Measurements from ENCODE around the gene LZTR1.
A peak's percentile ranks its signal among the peaks of the same experiment; 100 is the strongest.

LZTR1 gene

GRCh38 chr22:20948450-20948849 is 33.6 kb upstream of the LZTR1 start:
- Histone ChIP-seq H2BK120ac (ENCODE audit: low read depth, low read length) (no peak overlapping the region), H2AFZ (ENCODE audit: low read length) (no peak overlapping the region), H2AK5ac (ENCODE audit: low read depth, low read length) (no peak overlapping the region), H3K36me3 (replicated peaks in 1 of 2; ENCODE audit: control insufficient read depth in 2 of 2, insufficient read depth in 2 of 2, low read length in 2 of 2) (peaks cover 26 to 93% of the 10 kb centered on the region in 2 donors), H3K27me3 (ENCODE audit: control insufficient read depth in 3 of 3, insufficient read depth in 3 of 3, low read depth in 1 of 3, low read length in 3 of 3) (no peaks in the 10 kb centered on the region), H4K91ac (ENCODE audit: low read depth, low read length, poor library complexity) (no peak overlapping the region), H3K23ac (ENCODE audit: low read depth, low read length, poor library complexity) (no peak overlapping the region), H3K27ac (replicated peaks; ENCODE audit: low read length) (no peak overlapping the region), H4K8ac (ENCODE audit: low read depth, low read length) (no peak overlapping the region), H3K14ac (ENCODE audit: low read length) (no peak overlapping the region), H3K4me2 (ENCODE audit: insufficient read depth, low read length, poor library complexity, severe bottlenecking) (no peak overlapping the region), H3K79me1 (ENCODE audit: low read depth, low read length) (peaks cover 2% of the 10 kb centered on the region), H3K9ac (ENCODE audit: low read depth, low read length, poor library complexity) (no peak overlapping the region), H2BK5ac (ENCODE audit: low read length) (no peak overlapping the region), H3K18ac (ENCODE audit: low read length) (no peak overlapping the region), H3K4me1 (ENCODE audit: control insufficient read depth in 2 of 2, insufficient read depth in 1 of 2, low read depth in 1 of 2, low read length in 2 of 2) (no peaks in the 10 kb centered on the region), H2BK15ac (ENCODE audit: low read length) (no peak overlapping the region), H3K4me3 (ENCODE audit: low read length in 2 of 2) (no peak overlapping the region), H3K9me3 (replicated peaks in 1 of 2; ENCODE audit: control insufficient read depth in 2 of 2, insufficient read depth in 1 of 2, low read depth in 1 of 2, low read length in 2 of 2) (no peaks in the 10 kb centered on the region), H2BK12ac (ENCODE audit: low read length) (no peak overlapping the region), H3K4ac (ENCODE audit: low read length) (no peak overlapping the region)
- no CpG with 5 or more reads among the region's 5 CpGs for WGBS, 2 donors (ENCODE audit: extremely low coverage in 2 of 2, insufficient read length in 2 of 2, insufficient replicate concordance in 1 of 2)
- DNase-seq (ENCODE audit: low spot score), result no peak

DNA sequence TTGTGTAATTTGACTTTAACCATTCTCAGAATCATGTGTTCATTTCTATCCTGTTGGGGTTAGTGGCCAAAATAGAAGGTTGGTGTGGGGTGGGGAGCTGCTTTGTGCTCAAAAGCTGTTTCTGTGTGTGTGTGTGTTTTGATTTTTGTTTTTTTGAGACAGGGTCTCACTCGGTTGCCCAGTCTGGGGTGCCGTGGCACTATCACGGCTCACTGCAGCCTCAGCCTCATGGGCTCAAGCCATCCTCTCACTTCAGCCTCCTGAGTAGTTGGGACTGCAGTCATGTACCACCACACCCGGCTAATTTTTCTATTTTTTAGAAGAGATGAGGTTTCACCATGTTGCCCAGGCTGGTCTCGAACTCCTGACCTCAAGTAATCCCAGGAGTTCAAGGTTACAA is 33.1 kb upstream of the LZTR1 start:
- no peak overlapping the region for H2BK5ac ChIP-seq (ENCODE audit: low read length)
- peaks cover 28 to 93% of the 10 kb centered on the region in 2 donors for H3K36me3 ChIP-seq (replicated peaks in 1 of 2; ENCODE audit: control insufficient read depth in 2 of 2, insufficient read depth in 2 of 2, low read length in 2 of 2)
- H2BK15ac ChIP-seq (ENCODE audit: low read length), result no peak overlapping the region
- H3K27me3 ChIP-seq (ENCODE audit: control insufficient read depth in 3 of 3, insufficient read depth in 3 of 3, low read depth in 1 of 3, low read length in 3 of 3), result no peaks in the 10 kb centered on the region
- H2AFZ ChIP-seq (ENCODE audit: low read length), result no peak overlapping the region
- H3K4me3 ChIP-seq (ENCODE audit: low read length in 2 of 2), result no peak overlapping the region
- H2BK12ac ChIP-seq (ENCODE audit: low read length), result no peak overlapping the region
- WGBS, 2 donors (ENCODE audit: extremely low coverage in 2 of 2, insufficient read length in 2 of 2, insufficient replicate concordance in 1 of 2), result no CpG with 5 or more reads among the region's 5 CpGs
- H3K4me1 ChIP-seq (ENCODE audit: control insufficient read depth in 2 of 2, insufficient read depth in 1 of 2, low read depth in 1 of 2, low read length in 2 of 2), result no peaks in the 10 kb centered on the region
- H3K9me3 ChIP-seq (replicated peaks in 1 of 2; ENCODE audit: control insufficient read depth in 2 of 2, insufficient read depth in 1 of 2, low read depth in 1 of 2, low read length in 2 of 2), result no peaks in the 10 kb centered on the region
- no peak overlapping the region for H3K14ac ChIP-seq (ENCODE audit: low read length)
- no peak overlapping the region for H3K4ac ChIP-seq (ENCODE audit: low read length)
- H3K9ac ChIP-seq (ENCODE audit: low read depth, low read length, poor library complexity), result no peak overlapping the region
- H3K79me1 ChIP-seq (ENCODE audit: low read depth, low read length), result peaks cover 2% of the 10 kb centered on the region
- no peak overlapping the region for H4K91ac ChIP-seq (ENCODE audit: low read depth, low read length, poor library complexity)
- H4K8ac ChIP-seq (ENCODE audit: low read depth, low read length), result no peak overlapping the region
- no peak overlapping the region for H2AK5ac ChIP-seq (ENCODE audit: low read depth, low read length)
- H3K4me2 ChIP-seq (ENCODE audit: insufficient read depth, low read length, poor library complexity, severe bottlenecking), result no peak overlapping the region
- DNase-seq (ENCODE audit: low spot score), result no peak
- H3K27ac ChIP-seq (replicated peaks; ENCODE audit: low read length), result no peak overlapping the region
- no peak overlapping the region for H2BK120ac ChIP-seq (ENCODE audit: low read depth, low read length)
- no peak overlapping the region for H3K23ac ChIP-seq (ENCODE audit: low read depth, low read length, poor library complexity)
- no peak overlapping the region for H3K18ac ChIP-seq (ENCODE audit: low read length)

GRCh38 chr22:20949698-20950183 is 32.4 kb upstream of the LZTR1 start:
- Histone ChIP-seq H3K27me3 (ENCODE audit: control insufficient read depth in 3 of 3, insufficient read depth in 3 of 3, low read depth in 1 of 3, low read length in 3 of 3) (no peaks in the 10 kb centered on the region), H2BK5ac (ENCODE audit: low read length) (no peak overlapping the region), H3K9me3 (replicated peaks in 1 of 2; ENCODE audit: control insufficient read depth in 2 of 2, insufficient read depth in 1 of 2, low read depth in 1 of 2, low read length in 2 of 2) (no peaks in the 10 kb centered on the region), H2BK120ac (ENCODE audit: low read depth, low read length) (no peak overlapping the region), H3K79me1 (ENCODE audit: low read depth, low read length) (peaks cover 2% of the 10 kb centered on the region), H3K4me3 (ENCODE audit: low read length in 2 of 2) (no peak overlapping the region), H3K4ac (ENCODE audit: low read length) (no peak overlapping the region), H3K4me1 (ENCODE audit: control insufficient read depth in 2 of 2, insufficient read depth in 1 of 2, low read depth in 1 of 2, low read length in 2 of 2) (no peaks in the 10 kb centered on the region), H2BK12ac (ENCODE audit: low read length) (no peak overlapping the region), H3K36me3 (replicated peaks in 1 of 2; ENCODE audit: control insufficient read depth in 2 of 2, insufficient read depth in 2 of 2, low read length in 2 of 2) (peaks cover 28 to 94% of the 10 kb centered on the region in 2 donors), H2AK5ac (ENCODE audit: low read depth, low read length) (no peak overlapping the region), H3K4me2 (ENCODE audit: insufficient read depth, low read length, poor library complexity, severe bottlenecking) (no peak overlapping the region), H4K91ac (ENCODE audit: low read depth, low read length, poor library complexity) (no peak overlapping the region), H3K9ac (ENCODE audit: low read depth, low read length, poor library complexity) (no peak overlapping the region), H3K23ac (ENCODE audit: low read depth, low read length, poor library complexity) (peak overlapping the region; percentile 6), H3K27ac (replicated peaks; ENCODE audit: low read length) (no peak overlapping the region), H4K8ac (ENCODE audit: low read depth, low read length) (no peak overlapping the region), H3K18ac (ENCODE audit: low read length) (no peak overlapping the region), H2BK15ac (ENCODE audit: low read length) (no peak overlapping the region), H2AFZ (ENCODE audit: low read length) (no peak overlapping the region), H3K14ac (ENCODE audit: low read length) (no peak overlapping the region)
- no peak for DNase-seq (ENCODE audit: low spot score)
- WGBS, 2 donors (ENCODE audit: extremely low coverage in 2 of 2, insufficient read length in 2 of 2, insufficient replicate concordance in 1 of 2), result no CpG with 5 or more reads among the region's 13 CpGs

- H4K91ac ChIP-seq (ENCODE audit: low read depth, low read length, poor library complexity), result no peak overlapping the region
- H3K23ac ChIP-seq (ENCODE audit: low read depth, low read length, poor library complexity), result no peak overlapping the region
- no peak overlapping the region for H2BK15ac ChIP-seq (ENCODE audit: low read length)
- no peak overlapping the region for H3K9ac ChIP-seq (ENCODE audit: low read depth, low read length, poor library complexity)
- H3K4ac ChIP-seq (ENCODE audit: low read length), result no peak overlapping the region
- H4K8ac ChIP-seq (ENCODE audit: low read depth, low read length), result no peak overlapping the region
- no peak overlapping the region for H2BK5ac ChIP-seq (ENCODE audit: low read length)
- no peak overlapping the region for H2AFZ ChIP-seq (ENCODE audit: low read length)
- H2BK12ac ChIP-seq (ENCODE audit: low read length), result no peak overlapping the region
- H3K4me3 ChIP-seq (ENCODE audit: low read length in 2 of 2), result no peak overlapping the region
- no peak overlapping the region for H2AK5ac ChIP-seq (ENCODE audit: low read depth, low read length)
- no peak for DNase-seq (ENCODE audit: low spot score)
- H3K79me1 ChIP-seq (ENCODE audit: low read depth, low read length), result no peaks in the 10 kb centered on the region
- H2BK120ac ChIP-seq (ENCODE audit: low read depth, low read length), result no peak overlapping the region
- H3K9me3 ChIP-seq (replicated peaks in 1 of 2; ENCODE audit: control insufficient read depth in 2 of 2, insufficient read depth in 1 of 2, low read depth in 1 of 2, low read length in 2 of 2), result no peaks in the 10 kb centered on the region
- H3K27ac ChIP-seq (replicated peaks; ENCODE audit: low read length), result no peak overlapping the region
- H3K18ac ChIP-seq (ENCODE audit: low read length), result no peak overlapping the region
- whole genome bisulfite sequencing, 2 donors (ENCODE audit: extremely low coverage in 2 of 2, insufficient read length in 2 of 2, insufficient replicate concordance in 1 of 2), result no CpG with 5 or more reads among the region's 10 CpGs
- H3K27me3 ChIP-seq (ENCODE audit: control insufficient read depth in 3 of 3, insufficient read depth in 3 of 3, low read depth in 1 of 3, low read length in 3 of 3), result peaks cover 0 to 3% (median 0%) of the 10 kb centered on the region in 3 experiments
- H3K36me3 ChIP-seq (replicated peaks in 1 of 2; ENCODE audit: control insufficient read depth in 2 of 2, insufficient read depth in 2 of 2, low read length in 2 of 2), result peaks cover 25 to 83% of the 10 kb centered on the region in 2 donors
- no peak overlapping the region for H3K4me2 ChIP-seq (ENCODE audit: insufficient read depth, low read length, poor library complexity, severe bottlenecking)
- H3K14ac ChIP-seq (ENCODE audit: low read length), result no peak overlapping the region
- H3K4me1 ChIP-seq (ENCODE audit: control insufficient read depth in 2 of 2, insufficient read depth in 1 of 2, low read depth in 1 of 2, low read length in 2 of 2), result peaks cover 0 to under 1% of the 10 kb centered on the region in 2 donors
Observed at GRCh38 chr22:20951151-20951931, 30.8 kb upstream of the LZTR1 start.
